NCI-H2196 (cell line): ENCODE measurements around the gene TGM2.
"Not testable (repeated sequence)": the region's sequence is repeated elsewhere in the genome, so short reads cannot be mapped to it uniquely, and the experiment has no call there.

Experiments
- DNase-seq: peaks from one replicate; lab custom pipeline; 2025; ENCODE audit not compliant: unreplicated experiment; lab: John Stamatoyannopoulos, UW

TGM2 gene

DNA sequence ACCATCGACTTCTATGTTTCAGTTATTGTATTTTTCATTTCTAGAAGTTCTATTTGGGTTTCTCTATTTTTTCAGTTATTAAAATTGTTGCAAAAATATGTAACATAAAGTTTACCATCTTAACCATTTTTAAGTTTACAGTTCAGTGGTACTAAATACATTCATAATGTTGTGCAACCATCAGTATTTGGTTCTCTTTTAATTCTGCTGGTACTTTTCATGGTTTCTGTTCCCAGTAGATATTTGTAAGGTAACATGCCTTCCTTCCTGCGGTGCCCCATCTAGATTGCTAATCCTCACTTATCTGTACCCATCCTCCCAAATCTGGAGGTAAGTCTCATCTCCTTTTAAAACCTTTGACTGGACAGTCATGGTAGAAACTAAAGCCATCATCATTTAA, 47.9 kb downstream of the TGM2 start:
- DNase-seq, result no peak

DNA sequence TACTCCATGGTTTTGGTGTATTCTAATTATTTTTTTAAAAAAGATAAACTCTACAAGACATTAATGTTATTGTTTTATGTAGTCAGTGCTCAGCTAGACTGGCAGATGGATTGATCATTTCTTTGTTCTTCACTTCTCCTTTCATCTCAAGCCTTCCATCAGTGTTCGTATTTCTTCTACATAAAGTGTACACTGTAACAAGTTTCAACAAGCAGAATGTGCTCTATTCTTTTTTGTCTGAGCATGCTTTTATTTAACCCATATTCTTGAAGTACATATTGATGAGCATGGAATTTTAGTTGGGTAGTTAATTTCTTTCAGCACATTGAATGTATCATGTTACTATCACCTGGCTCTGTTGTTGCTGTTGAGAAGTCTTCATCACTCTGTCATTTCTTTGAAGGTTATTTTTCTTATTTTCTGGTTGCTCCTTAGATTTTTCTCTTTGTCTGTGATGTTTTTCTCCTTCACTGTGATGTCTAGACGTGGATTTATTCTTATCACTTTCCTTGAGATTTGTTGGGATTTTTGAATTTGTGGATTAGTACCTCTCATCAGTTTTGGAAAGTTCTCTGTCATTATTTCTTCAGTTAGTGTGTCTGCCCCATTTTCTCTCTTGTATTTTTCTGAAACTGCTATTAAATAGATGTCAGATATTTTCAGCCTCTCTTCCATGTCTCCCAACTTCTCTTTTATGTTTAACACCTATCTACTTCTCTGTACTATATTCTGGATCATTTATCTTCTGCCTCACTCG, 48.5 kb downstream of the TGM2 start:
- no peak for DNase-seq

DNA sequence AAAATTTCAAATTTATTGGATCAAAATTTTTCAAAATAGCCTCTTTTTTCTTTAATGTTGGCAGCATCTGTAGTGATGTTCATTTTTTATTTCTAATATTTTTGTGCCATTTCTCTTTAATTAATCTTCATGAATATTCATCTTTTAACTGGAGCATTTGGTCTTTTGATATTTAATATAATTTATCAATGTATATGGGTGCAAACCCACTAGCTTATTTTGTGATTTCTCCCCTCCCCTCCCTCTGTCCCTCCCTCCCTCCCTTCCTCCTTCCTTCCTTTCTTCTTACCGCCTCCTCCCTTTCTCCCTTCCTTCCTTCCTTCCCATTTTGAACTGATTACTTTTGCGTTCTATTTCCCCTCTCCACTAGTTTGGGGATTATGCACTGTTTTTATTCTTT, 49.2 kb downstream of the TGM2 start:
- DNase-seq, result no peak

DNA sequence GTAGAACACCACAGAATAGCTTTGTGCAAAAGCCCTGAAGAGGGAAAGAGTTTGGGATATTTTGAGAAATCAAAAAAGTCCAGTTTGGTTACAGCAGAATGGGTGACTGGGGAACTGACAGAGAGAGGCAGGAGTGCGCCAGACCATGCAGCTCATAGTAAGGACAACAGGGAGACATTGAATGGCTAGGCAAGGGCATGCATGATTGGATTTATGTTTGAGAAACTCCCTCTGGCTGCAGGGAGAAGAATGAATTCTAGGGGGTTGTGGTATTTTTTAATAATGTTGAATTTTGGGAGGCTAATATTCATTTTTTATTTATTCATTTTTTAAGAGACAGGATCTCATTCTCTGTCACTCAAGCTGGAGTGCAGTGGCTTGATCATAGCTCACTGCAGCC, 49.9 kb downstream of the TGM2 start:
- DNase-seq, result no peak

DNA sequence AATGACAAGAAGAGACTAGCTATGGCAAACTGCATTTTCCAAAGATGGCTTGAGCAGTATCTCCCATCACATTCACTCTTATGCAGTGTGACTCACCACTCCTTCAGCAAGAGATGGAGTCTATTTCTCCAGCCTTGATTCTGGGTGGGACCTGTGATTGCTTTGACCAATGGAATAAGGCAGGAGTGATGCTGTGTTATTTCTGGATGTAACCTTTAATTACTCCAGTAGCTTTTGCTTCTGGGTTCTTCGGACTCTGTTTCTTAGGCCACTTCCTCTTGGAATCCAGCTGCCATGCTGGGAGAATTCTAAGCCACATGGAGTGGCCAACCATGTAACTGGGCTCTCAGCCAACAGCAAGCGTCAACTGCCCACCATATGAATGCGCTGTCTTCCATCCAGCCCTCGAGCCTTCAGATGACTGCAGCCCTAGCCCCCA, 50.7 kb downstream of the TGM2 start:
- no peak for DNase-seq

DNA sequence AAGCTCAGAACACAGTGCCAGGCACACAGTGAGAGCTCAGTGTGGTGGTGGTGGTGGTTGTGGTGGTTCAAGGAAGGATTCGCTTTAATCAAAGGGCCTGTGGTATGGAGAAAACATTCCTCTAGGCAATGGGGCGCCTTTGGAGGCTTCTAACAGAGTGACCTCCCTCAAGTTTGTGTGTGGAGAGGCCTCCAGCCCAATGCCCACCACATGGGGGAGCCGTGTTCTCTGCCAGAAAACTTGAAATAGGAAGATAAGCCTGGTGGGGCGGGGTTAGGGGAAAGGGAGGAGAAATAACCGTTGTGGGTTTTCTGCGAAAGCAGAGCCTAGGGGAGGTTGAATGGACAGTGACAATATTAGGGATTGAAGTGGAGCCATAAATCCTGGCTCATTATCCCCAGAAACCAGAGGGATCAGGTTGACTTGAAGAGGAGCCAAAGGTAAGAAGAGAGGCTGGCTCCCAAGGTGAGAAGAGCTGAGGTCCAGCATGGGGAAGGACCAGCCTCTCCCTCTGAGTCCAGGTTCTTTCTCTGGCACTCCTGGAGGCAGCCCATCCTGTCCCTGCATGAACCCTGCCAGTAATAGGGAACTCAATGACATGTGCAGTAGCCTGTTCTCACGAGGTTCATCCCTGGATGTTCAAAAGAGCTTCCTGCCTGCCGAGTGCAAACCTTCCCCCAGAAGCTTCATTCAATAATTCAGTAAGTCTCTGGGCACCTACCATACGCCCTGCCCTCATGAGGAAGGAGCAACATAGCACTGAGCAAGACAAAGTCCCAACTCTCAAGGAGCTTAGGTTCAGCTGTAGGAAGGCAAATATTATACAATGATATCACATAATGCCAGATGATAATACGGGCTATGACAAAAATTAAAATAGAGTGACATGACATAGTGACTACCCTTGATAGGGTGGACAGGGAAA, 51.4 kb downstream of the TGM2 start:
- DNase-seq, result peak; percentile 39

DNA sequence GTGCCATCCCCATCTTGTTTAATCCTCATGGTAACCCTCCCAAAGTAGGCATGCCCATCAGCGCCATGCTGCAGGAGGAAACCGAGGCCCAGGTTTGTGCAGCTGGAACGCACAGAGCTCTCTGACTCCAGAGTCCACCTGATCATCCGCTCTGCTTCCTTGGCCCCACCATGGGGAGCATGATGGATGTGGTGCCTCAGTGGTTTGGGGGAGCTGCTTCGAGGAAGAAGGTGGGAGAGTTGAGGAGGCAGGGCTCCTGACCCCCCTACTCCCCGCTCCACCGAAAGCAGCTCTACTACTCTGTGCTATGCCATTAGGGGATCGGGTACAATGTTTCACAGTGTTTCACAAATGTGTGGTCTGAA, 52.2 kb downstream of the TGM2 start:
- no peak for DNase-seq

DNA sequence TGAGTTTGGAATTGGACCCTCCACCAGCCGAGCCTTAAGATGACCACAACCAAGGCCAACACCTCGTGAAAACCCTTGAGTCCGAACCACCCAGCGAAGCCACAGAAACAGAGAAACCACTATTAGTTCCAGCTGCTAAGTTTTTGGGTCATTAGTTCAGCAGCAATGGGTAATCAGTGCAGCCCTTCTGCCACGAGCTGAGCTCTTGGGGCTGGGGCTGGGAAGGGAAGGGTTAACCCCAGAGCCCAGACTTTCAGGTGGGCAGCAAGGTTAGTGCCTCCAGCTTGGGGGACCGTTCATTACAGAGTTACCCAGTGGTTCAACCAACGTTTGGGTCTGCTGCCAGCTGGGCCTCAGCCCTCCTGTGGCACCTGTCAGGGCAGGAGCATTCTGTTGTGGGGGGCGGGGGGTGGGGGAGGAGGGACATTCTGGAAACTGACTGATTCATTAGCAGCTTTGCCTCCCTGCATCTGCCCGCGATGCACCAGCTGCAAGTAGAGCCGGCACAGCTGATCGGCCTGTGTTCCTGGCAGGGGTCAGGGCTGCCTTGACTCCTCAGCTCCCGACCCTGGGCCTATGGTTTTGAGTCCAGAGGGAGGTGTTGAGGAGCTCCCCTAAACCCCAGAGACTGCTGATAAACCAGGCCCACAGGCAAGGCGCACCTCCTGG, 52.7 kb downstream of the TGM2 start:
- DNase-seq, result no peak

DNA sequence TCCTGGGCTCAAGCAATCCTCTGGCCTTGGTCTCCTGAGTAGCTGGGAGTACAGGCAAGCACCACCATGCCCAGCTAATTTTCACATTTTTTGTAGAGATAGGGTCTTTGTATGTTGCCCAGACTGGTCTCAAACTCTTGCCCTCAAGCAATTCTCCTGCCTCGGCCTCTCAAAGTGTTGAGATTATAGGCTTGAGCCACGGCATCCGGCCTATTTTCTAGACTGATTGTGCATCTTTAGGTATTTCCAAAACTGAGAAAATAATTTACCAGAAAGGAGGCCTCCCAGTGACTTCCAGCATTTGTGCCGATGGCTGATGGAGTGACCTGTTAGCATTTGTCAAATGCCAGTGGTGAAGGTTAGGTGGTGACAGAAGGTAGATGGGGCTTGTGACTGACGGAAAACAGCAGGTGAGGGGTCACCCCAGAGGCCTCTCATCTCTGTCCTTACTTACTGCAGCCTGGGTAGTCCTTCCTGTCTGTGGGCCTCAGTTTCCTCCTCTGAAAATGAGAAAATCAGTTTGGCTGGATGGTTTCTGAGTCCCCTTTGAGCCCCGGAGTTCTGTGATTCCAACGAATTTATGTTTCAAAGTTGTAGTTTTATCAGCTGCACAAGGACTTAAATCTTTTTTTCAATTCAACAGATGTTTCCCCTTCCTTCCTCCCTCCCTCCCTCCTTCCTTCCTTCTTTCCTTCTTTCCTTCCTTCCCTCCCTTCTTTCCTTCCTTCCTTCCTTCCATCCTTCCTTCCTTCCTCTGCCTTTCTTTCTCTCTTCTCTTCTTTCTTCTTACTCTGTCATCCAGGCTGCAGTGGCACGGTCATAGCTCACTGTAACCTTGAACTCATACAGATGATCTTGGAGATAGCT, 53.5 kb downstream of the TGM2 start:
- no peak for DNase-seq

DNA sequence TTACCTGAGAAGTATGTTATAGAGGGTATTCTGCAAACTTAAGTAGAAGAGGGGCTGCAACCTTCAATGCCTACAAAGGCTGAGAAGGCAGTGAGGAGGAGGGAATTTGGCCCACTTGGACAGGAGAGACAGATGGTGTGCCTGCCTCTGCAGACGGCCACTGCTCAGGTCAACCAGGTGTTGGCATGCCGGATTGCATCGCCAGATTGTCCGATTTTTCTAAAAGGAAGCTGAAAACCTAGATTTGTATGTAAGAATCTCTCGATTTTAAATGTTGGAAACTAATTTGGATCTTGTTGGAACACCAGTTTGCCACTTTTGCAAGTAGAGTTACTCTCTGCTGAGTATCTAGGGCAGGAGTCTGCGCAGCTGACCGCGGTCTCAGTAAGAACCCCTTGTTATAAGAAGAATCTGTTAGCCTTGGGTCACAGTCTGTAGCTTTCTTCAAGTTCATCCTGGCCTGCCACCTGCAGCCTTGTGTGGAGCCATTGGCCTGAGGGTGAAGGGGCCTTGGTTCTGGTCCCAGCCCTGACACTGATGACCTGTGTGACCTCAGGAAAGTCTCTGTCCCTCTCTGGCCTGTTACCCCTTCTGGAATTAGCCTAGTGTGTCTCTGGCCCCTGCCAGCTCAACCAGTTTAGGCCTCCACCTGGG, 54.4 kb downstream of the TGM2 start:
- no peak for DNase-seq

DNA sequence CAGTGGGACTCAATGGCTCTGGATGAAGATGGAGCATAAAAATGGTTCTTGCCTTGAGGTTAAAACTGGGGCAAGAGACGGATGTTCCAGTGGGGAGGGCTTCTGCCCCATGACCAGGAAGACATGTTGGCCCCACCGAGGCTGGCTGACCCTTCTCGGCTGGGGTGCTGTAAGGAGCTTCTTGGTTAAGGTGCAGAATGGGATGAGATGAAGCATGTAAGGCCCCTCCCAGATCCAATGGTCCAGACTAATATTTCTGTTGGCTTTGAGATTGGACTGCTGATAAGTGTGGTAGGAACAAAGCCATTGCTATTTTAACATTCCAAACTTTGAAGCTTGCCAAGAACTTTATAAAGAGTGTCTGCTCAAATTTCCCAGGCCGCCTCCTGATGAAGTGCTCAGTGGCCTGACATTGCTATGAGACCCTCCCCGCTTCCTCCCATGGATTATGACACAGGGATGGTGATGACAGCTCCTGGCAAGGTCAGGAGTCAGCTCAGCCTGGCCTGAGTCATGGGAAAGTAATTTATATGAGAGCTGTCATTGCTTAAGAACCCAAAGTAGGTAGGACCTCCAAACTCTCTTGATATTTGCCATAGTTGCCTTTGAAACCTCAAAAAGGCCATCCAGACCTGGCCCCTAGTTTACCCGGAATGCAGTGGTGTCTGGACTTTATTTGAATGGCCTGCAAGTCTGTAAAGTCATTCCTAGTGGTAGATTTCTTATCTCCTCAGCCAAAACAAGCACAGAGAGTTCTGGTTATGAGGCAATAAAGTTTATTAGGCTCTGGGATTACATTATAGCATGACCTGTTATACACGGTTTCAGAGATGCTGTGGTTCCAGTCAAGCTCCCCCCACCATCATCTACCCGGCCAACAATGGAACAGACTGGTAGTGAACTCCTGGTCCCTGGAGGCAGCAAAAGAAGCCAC, 55.2 kb downstream of the TGM2 start:
- DNase-seq, result peak; percentile 42

DNA sequence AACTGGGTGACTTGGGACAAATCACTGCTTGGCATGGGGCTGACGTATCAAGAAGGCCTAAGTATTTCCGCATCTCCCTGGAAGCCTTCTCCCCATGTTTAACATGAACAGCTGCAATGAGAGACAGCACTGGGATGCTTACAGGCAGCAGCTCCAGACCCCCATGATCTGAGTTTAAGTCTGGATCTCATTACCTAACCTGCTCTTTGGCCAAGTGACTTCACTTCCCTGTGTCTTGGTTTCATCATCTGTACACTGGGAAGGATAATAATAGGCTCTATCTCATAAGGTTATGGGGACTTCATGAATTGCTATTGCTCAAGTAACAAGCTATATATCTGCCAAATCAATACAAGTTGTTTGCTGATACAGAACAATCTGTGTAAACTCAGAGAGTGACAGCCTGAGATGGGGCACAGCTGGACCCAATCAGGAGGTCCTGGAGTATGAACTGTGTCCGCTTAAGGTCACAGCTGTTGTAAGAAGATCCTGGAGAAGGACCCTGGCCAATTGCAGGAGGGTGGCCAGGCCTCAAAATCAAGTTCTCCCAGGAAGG, 56.0 kb downstream of the TGM2 start:
- DNase-seq, result no peak

DNA sequence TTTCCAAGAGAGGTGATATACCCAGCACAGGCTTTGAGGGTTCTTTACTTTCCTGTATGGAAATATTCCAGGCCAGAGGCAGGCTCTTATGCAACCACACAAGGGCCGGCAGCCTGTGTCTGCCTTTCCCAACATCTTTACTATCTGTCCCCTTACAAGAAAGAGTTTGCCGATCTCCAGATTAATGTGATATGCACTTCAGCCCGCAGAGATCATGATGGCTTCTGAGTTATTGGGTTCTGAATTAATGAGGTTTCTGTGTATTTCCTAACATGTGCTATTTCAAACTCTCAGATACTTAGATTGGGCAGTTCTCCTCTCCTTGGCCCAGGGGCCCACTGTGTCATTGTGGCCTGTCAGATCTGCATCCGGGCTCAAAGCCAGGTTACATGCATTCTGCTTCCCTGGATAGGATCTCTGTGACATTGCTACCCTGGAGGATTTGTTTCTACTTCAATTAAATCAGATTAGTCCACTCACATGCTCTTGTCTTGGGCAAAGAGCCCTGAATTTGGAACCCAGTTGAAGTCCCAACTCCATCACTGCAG, 56.6 kb downstream of the TGM2 start:
- DNase-seq, result no peak

DNA sequence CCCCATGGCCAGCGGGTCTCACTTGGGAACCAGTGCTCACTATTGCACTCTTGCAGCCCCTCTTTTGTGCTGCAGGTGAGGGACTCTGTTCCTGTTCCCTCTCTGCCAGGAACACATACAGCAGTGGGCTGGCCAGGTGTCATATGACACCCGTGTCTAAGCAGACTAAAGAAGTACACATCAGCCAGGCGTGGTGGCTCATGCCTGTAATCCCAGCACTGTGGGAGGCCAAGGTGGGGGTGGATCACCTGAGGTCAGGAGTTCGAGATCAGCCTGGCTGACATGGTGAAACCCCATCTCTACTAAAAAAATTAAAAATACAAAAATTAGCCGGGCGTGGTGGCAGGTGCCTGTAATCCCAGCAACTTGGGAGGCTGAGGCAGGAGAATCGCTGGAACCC, 57.2 kb downstream of the TGM2 start:
- DNase-seq, result not testable (repeated sequence)

DNA sequence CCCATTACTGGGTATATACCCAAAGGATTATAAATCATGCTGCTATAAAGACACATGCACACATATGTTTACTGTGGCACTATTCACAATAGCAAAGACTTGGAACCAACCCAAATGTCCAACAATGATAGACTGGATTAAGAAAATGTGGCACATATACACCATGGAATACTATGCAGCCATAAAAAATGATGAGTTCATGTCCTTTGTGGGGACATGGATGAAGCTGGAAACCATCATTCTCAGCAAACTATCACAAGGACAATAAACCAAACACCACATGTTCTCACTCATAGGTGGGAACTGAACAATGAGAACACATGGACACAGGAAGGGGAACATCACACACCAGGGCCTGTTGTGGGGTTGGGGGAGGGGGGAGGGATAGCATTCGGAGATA, 57.7 kb downstream of the TGM2 start:
- DNase-seq, result not testable (repeated sequence)

DNA sequence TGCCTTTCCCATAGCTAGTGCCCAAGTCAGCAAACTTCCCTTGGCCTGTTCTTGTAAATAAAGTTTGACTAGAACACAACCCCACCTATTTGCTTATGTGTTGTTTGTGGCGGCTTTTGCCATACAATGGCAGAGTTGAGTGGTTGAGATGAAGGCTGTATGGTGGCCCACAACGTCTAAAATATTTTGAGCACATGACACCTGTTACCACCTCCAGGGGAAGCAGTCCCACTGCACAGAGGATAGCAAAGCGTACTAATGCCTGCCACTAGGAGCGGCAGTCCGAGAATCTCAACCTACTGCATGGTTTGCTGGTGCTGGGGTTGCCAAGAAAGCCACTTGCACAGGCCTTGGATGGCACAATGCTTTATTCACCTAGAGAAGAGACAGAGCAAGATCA, 58.6 kb downstream of the TGM2 start:
- no peak for DNase-seq

DNA sequence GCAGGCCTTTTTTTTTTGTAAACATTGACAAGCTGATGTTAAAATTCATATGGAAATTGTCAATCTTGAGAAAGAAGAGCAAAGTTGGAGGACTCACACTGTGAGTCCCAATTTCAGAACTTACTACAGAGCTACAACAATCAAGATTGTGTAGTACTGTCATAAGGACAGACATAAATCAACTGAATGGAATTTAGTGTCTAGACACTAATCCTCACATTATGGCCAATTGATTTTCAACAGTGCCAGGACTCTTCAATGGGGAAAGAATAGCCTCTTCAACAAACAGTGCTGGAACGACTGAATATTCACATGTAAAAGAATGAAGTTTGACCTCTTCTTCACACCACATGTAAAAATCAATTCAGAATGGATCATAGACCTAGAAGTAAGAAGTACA, 60.8 kb downstream of the TGM2 start:
- DNase-seq, result no peak

DNA sequence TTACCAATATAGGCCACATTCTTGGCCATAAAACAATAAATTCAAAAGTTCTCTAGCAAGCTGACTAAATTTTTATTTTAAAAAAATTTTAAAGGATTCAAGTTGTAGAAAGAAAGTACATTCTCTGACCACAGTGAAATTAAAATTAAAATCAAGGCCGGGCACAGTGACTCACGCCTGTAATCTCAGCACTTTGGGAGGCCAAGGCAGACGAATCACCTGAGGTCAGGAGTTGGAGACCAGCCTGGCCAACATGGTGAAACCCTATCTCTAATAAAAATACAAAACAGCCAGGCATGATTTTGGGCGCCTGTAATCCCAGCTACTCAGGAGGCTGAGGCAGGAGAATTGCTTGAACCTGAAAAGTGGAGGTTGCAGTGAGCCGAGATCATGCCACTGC, 62.9 kb downstream of the TGM2 start:
- DNase-seq, result not testable (repeated sequence)

DNA sequence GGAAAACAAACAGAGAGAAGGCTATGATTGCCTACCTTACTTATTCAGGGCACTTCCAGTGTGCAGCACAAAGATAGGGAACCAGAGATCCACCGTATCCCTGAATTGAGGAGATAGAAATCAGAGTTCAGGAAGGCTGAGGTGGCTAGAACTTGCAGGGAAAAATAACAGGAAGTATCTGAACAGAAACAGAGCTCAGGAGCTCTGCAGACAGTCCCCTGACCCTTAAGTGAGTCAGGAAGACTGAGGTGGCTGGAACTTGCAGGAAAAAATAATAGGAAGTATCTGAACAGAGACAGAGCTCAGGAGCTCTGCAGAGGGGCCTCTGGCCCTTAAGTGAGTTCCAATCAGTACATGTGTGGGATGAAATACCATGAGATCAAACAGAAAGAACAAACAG, 66.1 kb downstream of the TGM2 start:
- no peak for DNase-seq
